ENCODE results near the gene AKT1.
"Not testable (repeated sequence)": the region's sequence is repeated elsewhere in the genome, so short reads cannot be mapped to it uniquely, and the experiment has no call there.

AKT1 gene

DNA sequence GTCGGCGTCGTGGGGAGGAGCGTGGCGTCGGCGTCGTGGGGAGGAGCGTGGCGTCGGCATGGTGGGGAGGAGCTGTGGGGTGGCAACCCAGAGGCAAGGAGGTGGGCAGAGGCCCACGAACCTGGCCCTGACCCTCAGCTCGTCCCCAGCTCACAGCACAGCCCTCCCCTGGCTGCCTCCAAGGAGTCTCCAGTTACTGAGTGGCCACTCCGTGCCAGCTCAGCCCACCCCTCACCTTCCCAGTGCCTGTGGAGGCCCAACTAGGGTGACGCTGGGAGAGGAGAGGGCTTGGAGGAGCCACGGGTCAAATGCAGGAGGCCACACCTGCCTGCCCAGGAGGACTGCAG, 65.7 kb downstream of the AKT1 start:
- Histone ChIP-seq H3K4me3 (ENCODE audit: low read depth, low read length) (no peak overlapping the region), H3K27me3 (replicated peaks) (no peaks in the 10 kb centered on the region), H3K36me3 (replicated peaks) (no peaks in the 10 kb centered on the region), H3K27ac (no peak overlapping the region)
- no peak for DNase-seq
- TF ChIP-seq, protein P1, sequence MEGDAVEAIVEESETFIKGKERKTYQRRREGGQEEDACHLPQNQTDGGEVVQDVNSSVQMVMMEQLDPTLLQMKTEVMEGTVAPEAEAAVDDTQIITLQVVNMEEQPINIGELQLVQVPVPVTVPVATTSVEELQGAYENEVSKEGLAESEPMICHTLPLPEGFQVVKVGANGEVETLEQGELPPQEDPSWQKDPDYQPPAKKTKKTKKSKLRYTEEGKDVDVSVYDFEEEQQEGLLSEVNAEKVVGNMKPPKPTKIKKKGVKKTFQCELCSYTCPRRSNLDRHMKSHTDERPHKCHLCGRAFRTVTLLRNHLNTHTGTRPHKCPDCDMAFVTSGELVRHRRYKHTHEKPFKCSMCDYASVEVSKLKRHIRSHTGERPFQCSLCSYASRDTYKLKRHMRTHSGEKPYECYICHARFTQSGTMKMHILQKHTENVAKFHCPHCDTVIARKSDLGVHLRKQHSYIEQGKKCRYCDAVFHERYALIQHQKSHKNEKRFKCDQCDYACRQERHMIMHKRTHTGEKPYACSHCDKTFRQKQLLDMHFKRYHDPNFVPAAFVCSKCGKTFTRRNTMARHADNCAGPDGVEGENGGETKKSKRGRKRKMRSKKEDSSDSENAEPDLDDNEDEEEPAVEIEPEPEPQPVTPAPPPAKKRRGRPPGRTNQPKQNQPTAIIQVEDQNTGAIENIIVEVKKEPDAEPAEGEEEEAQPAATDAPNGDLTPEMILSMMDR (IDR thresholded peaks at IDR 0.05; ENCODE audit: low read depth, low read length, missing control alignments): no peak
- in situ Hi-C loops (cut with HindIII; ENCODE audit: low pct_ligation_motif_present, low sequenced_read_pairs): no loop called here

DNA sequence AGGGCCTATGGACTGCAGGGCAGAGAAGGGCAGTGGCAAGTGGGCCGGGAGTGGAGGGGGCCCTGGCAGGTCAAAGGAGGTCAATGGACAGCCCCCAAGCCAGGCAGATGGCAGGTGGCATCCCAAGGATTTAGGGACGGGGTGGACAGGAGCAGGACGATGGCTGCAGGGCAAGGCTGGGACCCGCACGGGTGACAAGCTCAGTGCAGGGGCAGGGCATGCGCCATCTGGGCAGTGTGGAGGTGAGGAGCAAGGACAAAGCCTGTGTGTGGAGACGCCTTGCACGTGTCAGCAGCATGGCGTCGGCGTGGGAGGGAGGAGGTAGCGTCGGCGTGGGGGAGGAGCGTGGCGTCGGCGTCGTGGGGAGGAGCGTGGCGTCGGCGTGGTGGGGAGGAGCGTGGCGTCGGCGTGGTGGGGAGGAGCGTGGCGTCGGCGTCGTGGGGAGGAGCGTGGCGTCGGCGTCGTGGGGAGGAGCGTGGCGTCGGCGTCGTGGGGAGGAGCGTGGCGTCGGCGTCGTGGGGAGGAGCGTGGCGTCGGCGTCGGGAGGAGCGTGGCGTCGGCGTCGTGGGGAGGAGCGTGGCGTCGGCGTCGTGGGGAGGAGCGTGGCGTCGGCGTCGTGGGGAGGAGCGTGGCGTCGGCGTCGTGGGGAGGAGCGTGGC, 66.2 kb downstream of the AKT1 start:
- H3K36me3 ChIP-seq (replicated peaks); H3K27me3 ChIP-seq (replicated peaks); H3K4me3 ChIP-seq (ENCODE audit: low read depth, low read length); DNase-seq; in situ Hi-C loops (cut with HindIII; ENCODE audit: low pct_ligation_motif_present, low sequenced_read_pairs); H3K27ac ChIP-seq: not testable (repeated sequence)

DNA sequence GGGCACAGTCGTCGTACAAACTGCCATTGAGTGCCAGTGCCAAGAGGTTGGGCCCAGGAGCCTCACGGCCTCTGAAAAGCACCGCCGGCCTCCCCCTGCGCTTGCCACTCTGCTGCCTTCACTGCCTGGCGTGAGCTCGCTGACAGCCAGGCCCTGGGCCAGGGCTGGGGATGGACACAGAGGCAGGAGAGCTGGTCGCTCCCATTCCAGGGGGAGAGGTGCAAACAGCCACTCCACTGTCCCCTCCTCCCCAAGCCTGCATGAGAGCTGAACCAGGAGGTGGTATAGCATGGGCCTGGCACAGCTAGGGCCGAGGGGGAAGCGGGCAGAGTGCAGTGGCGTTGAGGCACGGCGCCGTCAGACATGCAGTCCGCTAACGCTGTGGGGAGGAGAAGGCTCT, 66.9 kb downstream of the AKT1 start:
- Histone ChIP-seq H3K4me3 (ENCODE audit: low read depth, low read length) (no peak overlapping the region), H3K27ac (no peak overlapping the region), H3K36me3 (replicated peaks) (no peaks in the 10 kb centered on the region), H3K27me3 (replicated peaks) (no peaks in the 10 kb centered on the region)
- TF ChIP-seq, protein P1 (IDR thresholded peaks at IDR 0.05; ENCODE audit: low read depth, low read length, missing control alignments): no peak
- no peak for DNase-seq
- in situ Hi-C loops (cut with HindIII; ENCODE audit: low pct_ligation_motif_present, low sequenced_read_pairs): no loop called here

DNA sequence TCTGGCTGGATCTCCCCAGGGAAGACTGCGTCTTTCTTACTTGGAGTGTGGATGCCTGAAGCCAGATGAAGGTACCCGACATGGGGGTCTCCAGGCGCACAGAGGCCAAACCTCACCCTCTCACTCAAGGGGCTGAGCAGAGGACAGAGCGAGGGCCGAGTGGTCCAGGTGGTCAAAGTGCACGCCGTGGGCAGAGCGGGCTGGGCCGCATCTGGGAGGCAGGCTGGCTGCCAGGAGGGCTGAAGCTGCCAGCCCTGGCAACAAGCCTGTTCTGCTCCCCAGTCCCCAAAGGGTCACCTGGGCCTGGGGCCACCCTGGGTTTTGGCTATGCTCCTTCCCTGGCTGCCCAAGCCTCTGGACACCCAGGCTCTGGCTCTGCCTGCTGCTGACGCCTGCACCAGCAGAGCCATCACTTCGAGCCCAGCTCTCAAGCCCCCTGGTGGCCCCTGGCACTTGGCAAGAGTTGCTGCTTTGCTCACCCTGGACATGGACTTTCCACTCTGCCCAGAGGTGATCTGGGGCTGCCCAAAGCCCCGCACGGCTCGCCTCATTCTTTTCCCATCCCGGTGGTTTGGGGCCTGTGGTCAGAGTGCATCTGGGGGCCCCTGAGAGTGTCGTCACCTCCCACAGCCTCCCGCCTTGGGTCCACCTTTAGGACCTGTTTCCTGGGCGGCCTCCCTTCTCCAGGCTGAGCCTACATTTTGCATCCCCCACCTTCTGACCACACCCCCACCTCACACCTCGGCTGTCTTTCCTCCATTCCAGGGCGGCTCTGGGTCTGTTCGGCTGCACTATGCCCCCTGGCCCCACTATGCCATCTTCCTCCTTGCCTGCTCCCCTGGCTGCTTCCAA, 68.7 kb downstream of the AKT1 start:
- peaks cover under 1% of the 10 kb centered on the region for H3K36me3 ChIP-seq (replicated peaks)
- H3K27ac ChIP-seq: no peak overlapping the region
- no peak overlapping the region for H3K4me3 ChIP-seq (ENCODE audit: low read depth, low read length)
- TF ChIP-seq, protein P1 (IDR thresholded peaks at IDR 0.05; ENCODE audit: low read depth, low read length, missing control alignments): peak; percentile 59
- in situ Hi-C loops (cut with HindIII; ENCODE audit: low pct_ligation_motif_present, low sequenced_read_pairs): no loop called here
- no peaks in the 10 kb centered on the region for H3K27me3 ChIP-seq (replicated peaks)
- DNase-seq: no peak

DNA sequence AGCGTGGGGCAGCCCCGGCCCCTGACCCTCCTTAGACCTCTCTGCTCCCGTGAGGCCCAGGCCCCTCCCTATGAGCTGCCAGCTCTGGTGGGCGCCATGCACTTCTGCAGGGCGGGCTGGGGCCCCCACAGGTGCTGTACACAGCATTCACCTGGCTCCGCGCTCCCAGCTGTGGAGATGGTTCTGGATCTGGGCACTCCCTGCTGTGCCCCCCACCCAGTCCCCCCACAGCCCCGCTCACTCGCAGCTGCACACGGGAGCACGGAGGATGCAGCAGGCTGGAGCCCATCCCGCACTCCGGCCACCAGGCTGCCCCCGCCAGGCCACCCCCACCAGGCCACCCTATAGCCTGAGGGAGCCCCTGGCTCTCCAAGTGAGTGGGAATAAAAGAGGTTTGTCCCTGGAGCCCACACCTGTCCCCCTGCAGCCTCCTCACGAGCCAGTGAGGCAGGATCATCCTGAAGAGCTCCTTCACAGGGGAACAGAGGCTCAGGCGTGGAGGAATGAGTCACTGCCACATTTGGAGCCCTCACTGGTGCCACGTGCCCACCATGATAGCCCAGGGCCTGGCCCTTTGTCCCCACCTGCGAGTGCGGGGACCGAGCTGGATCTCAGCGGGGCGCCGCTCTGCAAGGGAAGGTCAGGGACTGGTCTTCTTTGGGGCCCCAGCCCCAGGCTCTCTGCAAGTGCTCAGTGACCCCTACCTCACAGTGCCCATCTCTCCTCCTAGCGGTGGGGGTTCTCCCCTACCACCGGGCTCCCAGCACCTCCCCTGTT, 69.6 kb downstream of the AKT1 start:
- no peak for DNase-seq
- Histone ChIP-seq H3K27me3 (replicated peaks) (no peaks in the 10 kb centered on the region), H3K36me3 (replicated peaks) (peaks cover 6% of the 10 kb centered on the region), H3K27ac (no peak overlapping the region), H3K4me3 (ENCODE audit: low read depth, low read length) (no peak overlapping the region)
- TF ChIP-seq, protein P1 (IDR thresholded peaks at IDR 0.05; ENCODE audit: low read depth, low read length, missing control alignments): no peak
- in situ Hi-C loops (cut with HindIII; ENCODE audit: low pct_ligation_motif_present, low sequenced_read_pairs): no loop called here

Measured in brain microvascular endothelial cell (primary cell).